Astrocyte of the cerebellum (primary cell): ENCODE data around the gene GPR15.

ENCODE experiments used
- DNase-seq: peaks from one replicate; pipeline ENCODE4 v3.0.0-alpha.2; 2011; ENCODE audit warnings: low read depth
- H3K4me3 ChIP-seq: 2 replicates; pipeline ENCODE4 v1.5.1; 2011; ENCODE audit warnings: mild to moderate bottlenecking, low read depth, low read length, moderate library complexity
- CTCF ChIP-seq: IDR thresholded peaks from 2 replicates; pipeline ENCODE4 v1.5.1; 2012; ENCODE audit warnings: low read length, low read depth, moderate library complexity, mild to moderate bottlenecking; ENCODE audit errors: missing control alignments
- in situ Hi-C: cut with HindIII; loops from 2 replicates; pipeline ENCODE4 v1.10.0; 2017; ENCODE audit warnings: low sequenced_read_pairs

GPR15 gene

GRCh38 chr3:98581474-98581873, 49.7 kb downstream of the GPR15 start:
- TF ChIP-seq CTCF: no peak
- no peak for DNase-seq
- no peak overlapping the region for H3K4me3 ChIP-seq
- in situ Hi-C loops: no loop called here

- TF ChIP-seq CTCF: no peak
- no peak overlapping the region for H3K4me3 ChIP-seq
- in situ Hi-C loops: no loop called here
- no peak for DNase-seq
These were observed 50.3 kb downstream of the GPR15 start for GRCh38 chr3:98582042-98582441.

GRCh38 chr3:98583766-98584165, 52.0 kb downstream of the GPR15 start:
- H3K4me3 ChIP-seq: no peak overlapping the region
- TF ChIP-seq CTCF: no peak
- DNase-seq: no peak
- in situ Hi-C loops: no loop called here
